Right atrium auricular region (tissue), 2 donors: ENCODE measurements around the gene RHBDL2. TPM values are rescaled to one million over a fixed set of nuclear protein-coding genes. Genes with fewer than 3 reads are reported as not detected.
"Not testable (repeated sequence)": the region's sequence is repeated elsewhere in the genome, so short reads cannot be mapped to it uniquely, and the experiment has no call there.

ENCODE experiments used
- DNase-seq: peaks from one replicate; pipeline ENCODE4 v3.0.0-alpha.2; 2019; ENCODE audit warnings: low spot score
- H3K27ac ChIP-seq, 2 donors: fragments of 200-600 bp; sonication (generic); 1 replicate in 1 of 2; 2 replicates in 1 of 2; pipeline ENCODE4 v1.5.1; 2016 to 2019
- H3K27me3 ChIP-seq, 2 donors: fragments of 200-600 bp; sonication (generic); one replicate each; pipeline versions ENCODE4 v1.5.1 to v1.6.0; 2017 to 2019
- H3K36me3 ChIP-seq: fragments of 200-600 bp; sonication (generic); one replicate; pipeline ENCODE4 v1.5.1; 2016
- H3K4me1 ChIP-seq, 2 donors: fragments of 200-600 bp; sonication (generic); one replicate each; pipeline versions ENCODE4 v1.5.1 to v1.6.0; 2017 to 2019
- H3K4me3 ChIP-seq, 2 donors: fragments of 200-600 bp; sonication (generic); 1 replicate in 1 of 2; 2 replicates in 1 of 2; pipeline ENCODE4 v1.5.1; 2017 to 2019; ENCODE audit warnings: mild to moderate bottlenecking in 1 of 2, moderate library complexity in 1 of 2
- H3K9me3 ChIP-seq, 2 donors: fragments of 200-600 bp; sonication (generic); one replicate each; pipeline ENCODE4 v1.5.1; 2019
- CTCF ChIP-seq, 2 donors: fragments of 200-600 bp; sonication (generic); IDR thresholded peaks; one replicate each; pipeline ENCODE4 v1.5.1; 2019; ENCODE audit warnings: antibody characterized with exemption in 2 of 2
- total RNA-seq, 2 donors: library from RNA; depleted of rRNA; stranded (reverse); fragments of >200 nt; gene quantifications; one replicate each; pipeline ENCODE4 v1.1.0, GENCODE V29; 2016

The RHBDL2 gene
- total RNA-seq, 2 donors from 2014 or later = 0.31 TPM; not detected in 1

- Histone ChIP-seq H3K27ac (no peak overlapping the region), H3K36me3 (no peaks in the 10 kb centered on the region), H3K4me3 (no peak overlapping the region), H3K27me3 (no peaks in the 10 kb centered on the region), H3K4me1 (no peaks in the 10 kb centered on the region), H3K9me3 (no peaks in the 10 kb centered on the region)
- no peak for DNase-seq
- no peak for TF ChIP-seq CTCF (IDR thresholded peaks at IDR 0.05)
Measured at GRCh38 chr1:38917337-38917736, 24.3 kb downstream of the RHBDL2 start.

DNA sequence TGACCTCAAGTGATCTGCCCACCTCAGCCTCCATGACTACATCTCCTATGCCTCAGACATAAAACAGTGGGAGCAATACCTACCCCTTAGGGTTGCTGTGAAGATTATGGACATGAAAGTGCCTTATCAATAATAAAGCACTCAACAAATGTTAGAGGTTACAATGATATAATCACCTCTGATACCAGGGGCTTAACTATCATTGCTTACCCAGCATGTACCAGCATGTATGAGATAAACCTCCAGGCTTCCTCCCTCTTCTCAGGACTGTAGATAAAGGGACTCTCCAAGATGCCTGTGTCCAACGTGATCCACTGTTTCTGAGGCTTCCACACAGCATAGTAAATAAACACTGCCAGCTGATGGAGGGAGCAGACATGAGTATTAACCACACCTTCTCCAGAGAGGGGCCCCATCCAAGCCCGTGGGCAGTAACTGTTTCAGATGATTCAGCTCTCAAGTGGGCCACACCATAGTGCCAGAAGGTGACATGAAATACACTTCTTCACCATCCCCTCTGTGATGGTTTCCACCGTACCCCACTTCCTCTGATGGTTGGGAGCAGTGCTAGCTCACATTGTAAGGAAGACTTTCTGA lies 26.2 kb downstream of the RHBDL2 start:
- no peak for DNase-seq
- Histone ChIP-seq H3K4me1 (no peaks in the 10 kb centered on the region), H3K9me3 (no peaks in the 10 kb centered on the region), H3K27me3 (no peaks in the 10 kb centered on the region), H3K27ac (no peak overlapping the region), H3K36me3 (no peaks in the 10 kb centered on the region), H3K4me3 (no peak overlapping the region)
- TF ChIP-seq CTCF (IDR thresholded peaks at IDR 0.05) = no peak

DNA sequence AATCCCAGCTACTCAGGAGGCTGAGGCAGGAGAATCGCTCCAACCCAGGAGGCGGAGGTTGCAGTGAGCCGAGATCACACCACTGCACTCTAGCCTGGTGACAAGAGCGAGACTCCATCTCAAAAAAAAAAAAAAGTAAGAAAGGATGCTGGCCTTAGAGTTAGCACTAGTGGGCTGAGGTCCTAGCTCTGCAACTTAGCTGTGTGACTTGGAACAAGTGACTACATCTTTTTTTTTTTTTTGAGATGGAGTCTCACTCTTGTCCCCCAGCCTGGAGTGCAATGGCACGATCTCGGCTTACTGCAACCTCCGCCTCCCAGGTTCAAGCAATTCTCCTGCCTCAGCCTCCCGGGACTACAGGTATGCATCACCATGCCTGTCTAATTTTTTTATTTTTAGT lies 26.7 kb downstream of the RHBDL2 start:
- not testable (repeated sequence) for H3K4me3 ChIP-seq, H3K27ac ChIP-seq, DNase-seq, H3K4me1 ChIP-seq, H3K9me3 ChIP-seq, H3K27me3 ChIP-seq, H3K36me3 ChIP-seq

DNA sequence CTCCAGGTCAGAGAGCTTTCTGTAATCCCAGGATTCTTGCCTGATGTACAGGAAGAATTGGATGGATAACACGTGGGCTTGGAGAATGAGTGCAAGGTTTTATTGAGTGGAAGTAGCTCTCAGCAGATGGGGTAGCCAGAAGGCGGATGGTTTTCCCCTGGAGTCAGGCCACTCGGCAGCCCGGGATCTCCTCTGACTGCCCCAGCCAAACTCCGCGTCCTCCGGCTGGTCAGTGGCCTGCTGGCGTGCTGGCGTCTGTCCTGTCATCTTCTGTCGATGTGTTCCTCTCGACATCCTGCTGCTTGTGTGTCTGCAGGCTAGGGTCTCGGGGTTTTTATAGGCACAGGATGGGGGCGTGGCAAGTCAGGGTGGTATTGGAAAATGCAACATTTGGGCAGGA lies 32.8 kb downstream of the RHBDL2 start:
- no peaks in the 10 kb centered on the region for H3K4me1 ChIP-seq
- no peak for TF ChIP-seq CTCF (IDR thresholded peaks at IDR 0.05)
- H3K9me3 ChIP-seq = peaks cover 0 to 10% of the 10 kb centered on the region in 2 donors
- H3K36me3 ChIP-seq = no peaks in the 10 kb centered on the region
- no peak for DNase-seq
- H3K27ac ChIP-seq = no peak overlapping the region
- no peak overlapping the region for H3K4me3 ChIP-seq
- H3K27me3 ChIP-seq = no peaks in the 10 kb centered on the region

DNA sequence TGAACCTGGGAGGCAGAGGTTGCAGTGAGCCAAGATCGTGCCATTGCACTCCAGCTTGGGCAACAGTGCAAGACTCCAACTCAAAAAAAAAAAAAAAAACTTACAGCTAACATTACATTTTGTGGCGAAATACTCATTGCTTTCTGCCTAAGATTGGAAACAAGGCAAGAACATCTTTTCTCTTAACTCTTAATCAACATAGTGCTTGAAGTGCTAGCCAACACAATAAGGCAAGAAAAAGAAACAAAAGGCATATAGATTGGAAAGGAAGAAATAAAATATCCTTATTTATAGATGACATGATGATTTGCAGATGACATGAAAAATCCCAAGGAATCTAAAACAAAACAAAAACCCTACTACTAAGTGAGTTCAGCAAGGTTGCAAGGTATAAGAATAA lies 35.6 kb downstream of the RHBDL2 start:
- no peak for TF ChIP-seq CTCF (IDR thresholded peaks at IDR 0.05)
- Histone ChIP-seq H3K36me3 (no peaks in the 10 kb centered on the region), H3K27ac (no peak overlapping the region), H3K9me3 (peaks cover 0 to 10% of the 10 kb centered on the region in 2 donors), H3K27me3 (no peaks in the 10 kb centered on the region), H3K4me3 (no peak overlapping the region), H3K4me1 (no peaks in the 10 kb centered on the region)
- DNase-seq = no peak

DNA sequence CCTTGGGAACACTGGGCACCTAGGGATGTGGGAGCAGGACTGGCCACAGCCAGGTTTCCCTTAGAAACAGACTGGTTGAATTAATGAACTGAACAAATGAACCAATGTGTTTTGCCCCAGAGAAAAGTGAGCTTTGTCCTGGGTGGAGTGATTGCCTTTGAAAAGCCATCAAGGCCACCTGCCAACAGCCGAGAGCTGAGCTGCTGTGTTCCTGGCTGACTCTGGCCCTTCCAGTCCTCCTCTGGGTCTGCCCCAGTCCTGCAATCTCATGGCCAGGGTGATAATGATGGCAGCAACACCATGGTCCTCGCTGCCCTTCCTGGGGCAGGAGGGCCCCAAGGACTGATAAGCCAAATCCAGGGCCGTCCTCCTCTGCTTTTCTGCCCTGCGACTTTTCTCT lies 42.1 kb downstream of the RHBDL2 start:
- Histone ChIP-seq H3K9me3 (no peaks in the 10 kb centered on the region), H3K27me3 (no peaks in the 10 kb centered on the region), H3K27ac (no peak overlapping the region), H3K36me3 (no peaks in the 10 kb centered on the region), H3K4me1 (peaks cover 0 to 6% of the 10 kb centered on the region in 2 donors), H3K4me3 (no peak overlapping the region)
- DNase-seq = no peak
- TF ChIP-seq CTCF (IDR thresholded peaks at IDR 0.05) = no peak
